ENCODE results near the gene NAA40.

Gene NAA40

GRCh38 chr11:63993100-63993499 lies 54.3 kb downstream of the NAA40 start:
- DNase-seq = no peak

DNA sequence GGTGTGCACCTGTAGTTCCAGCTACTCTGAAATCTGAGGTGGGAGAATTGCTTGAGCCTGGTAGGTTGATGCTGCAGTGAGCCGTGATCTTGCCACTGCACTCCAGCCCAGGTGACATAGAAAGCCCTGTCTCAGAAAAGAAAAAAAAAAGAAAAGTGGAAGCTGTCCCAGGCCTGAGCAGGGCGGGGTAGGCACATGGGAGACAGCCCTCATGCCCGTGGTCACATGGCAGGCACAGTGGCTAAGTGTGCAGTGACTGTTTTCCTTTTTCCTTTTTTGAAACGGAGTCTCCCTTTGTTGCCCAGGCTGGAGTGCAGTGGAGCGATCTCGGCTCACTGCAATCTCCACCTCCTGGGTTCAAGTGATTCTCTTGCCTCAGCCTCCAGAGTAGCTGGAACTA lies 55.2 kb downstream of the NAA40 start:
- no peak for DNase-seq

- no peak for DNase-seq
Observed at GRCh38 chr11:63996512-63996911, 57.7 kb downstream of the NAA40 start.

- DNase-seq = no peak
Observed at GRCh38 chr11:63997104-63997700, 58.4 kb downstream of the NAA40 start.

DNA sequence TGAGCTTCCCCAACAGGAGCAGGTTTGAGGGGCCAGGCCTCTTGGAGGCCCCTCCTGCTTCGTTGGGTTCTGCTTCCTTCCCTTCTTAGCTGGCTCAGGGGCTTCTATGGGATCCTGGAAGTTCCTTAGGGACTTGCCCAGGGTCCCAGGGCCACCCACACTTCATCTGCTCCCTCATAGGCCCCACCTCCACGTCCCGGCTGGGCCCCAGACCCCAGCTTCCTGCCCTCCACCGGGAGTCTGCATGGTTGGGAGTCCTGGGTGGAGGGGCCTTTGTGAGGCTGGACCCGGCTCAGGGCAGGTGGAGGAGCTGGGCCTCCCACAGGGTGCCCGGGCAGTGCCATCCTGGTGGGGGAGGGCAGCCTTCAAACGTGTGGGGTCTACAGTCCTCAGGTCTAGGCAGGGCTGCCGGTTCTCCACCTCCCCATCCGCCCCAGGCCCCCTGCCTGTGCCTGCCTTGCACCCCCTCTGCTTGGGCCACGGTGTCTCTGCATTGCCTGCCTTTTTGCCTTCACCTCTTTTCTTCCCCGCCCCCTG lies 59.1 kb downstream of the NAA40 start:
- DNase-seq = no peak

GRCh38 chr11:63998558-63999348 lies 60.0 kb downstream of the NAA40 start:
- DNase-seq = no peak

DNA sequence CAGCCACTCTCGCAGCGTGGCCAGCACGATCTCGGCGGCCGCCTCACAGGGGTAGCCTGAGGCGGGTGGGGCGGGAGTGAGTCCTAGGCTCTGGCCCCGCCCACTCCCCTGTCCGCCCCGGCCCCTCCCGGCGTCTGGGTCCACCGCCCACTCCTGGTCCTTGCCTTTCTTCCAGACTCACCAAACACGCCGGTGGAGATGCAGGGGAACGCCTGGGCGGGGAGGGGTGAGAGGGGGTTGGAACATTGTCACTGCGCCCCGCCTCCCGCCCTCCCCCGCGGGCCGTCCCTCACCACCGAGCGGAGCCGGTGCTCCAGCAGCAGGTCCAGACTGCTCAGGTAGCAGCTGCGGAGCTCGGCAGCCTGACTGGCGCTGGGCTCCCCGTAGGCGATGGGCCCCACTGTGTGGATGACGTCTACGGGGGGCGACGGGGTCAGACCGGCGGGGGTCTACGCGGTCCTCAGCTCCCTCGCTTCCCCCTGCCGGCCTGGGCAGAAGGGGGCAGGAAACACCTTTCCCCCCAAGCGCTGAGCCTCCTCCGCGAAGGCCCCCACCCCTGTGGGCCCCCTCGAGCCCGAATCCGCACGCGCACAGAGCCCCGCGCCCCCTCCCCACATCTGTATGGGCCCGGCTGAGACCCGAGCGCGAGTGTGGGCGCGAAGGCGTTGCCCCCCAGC lies 60.7 kb downstream of the NAA40 start:
- DNase-seq = no peak

- peak; percentile 47 for DNase-seq
Observed at GRCh38 chr11:64000026-64000739, 61.4 kb downstream of the NAA40 start.

DNA sequence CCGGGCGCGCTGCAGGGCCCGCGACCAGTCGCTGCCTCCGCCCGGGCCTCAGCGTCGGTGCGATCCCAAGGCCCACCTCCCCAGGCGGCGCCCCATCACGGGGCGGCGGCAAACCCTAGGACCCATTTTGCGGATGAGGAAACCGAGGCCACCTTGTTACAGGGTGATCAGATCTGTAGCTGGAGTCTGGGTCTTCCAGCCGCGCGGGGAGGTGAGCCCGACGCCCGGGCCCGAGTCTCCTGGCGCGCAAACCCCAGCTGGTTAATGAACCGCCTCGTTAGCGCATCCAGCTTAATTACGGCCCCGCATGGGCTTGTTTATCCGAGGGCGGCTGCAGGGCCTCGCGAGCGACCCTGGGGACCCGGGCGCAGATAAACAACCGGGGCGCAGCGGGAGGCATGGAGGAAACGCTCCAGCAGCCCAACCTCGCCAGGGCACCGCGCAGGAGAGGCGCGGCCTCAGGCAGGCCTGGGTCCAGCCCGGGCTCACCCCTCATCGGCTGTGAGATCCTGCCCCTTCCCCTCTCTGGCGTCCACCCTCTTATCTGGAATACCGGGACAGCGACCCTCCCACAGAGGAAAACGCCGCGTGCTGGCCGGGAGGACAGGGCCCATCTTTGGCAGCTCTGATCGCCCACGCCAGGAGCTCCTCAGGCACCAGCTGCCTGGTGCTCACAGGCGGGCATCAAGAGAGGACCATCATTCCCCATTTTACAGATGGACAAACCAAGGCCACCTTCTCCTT lies 62.1 kb downstream of the NAA40 start:
- no peak for DNase-seq

GRCh38 chr11:64001484-64002420 lies 63.0 kb downstream of the NAA40 start:
- no peak for DNase-seq

GRCh38 chr11:64003807-64004589 lies 65.2 kb downstream of the NAA40 start:
- no peak for DNase-seq

DNA sequence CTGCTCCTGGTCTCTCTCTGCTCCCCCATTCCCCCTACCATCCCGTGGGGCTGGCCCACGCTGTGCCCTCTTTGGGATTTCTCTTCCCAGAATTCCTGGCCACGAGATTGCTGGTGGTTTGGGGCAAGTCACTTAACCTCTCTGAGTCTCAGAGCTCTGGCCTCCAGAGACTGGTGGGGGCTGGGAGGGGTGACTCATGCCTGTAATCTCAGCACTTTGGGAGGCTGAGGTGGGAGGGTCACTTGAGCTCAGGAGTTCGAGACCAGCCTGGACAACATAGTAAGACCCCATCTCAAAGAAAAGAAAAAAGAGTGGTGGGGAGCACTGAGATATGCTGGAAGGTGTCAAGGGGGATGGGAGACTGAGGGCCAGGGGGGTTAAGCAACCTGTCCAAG lies 65.8 kb downstream of the NAA40 start:
- DNase-seq = no peak

GRCh38 chr11:64005691-64006090 lies 66.9 kb downstream of the NAA40 start:
- DNase-seq = no peak

GRCh38 chr11:64006398-64006797 lies 67.6 kb downstream of the NAA40 start:
- DNase-seq = no peak
